ENCODE data around the gene STAT4. TPM values are rescaled to one million over a fixed set of nuclear protein-coding genes. Genes with fewer than 3 reads are reported as not detected.

Gene STAT4
- total RNA-seq, 1 experiment from 2014 or later = 0.44 TPM

GRCh38 chr2:190984595-190984994 is 166.2 kb downstream of the STAT4 start (continued):
- TF ChIP-seq ZNF219 (CRISPR knock-in tag; IDR thresholded peaks at IDR 0.05; ENCODE audit: borderline replicate concordance) = no peak

- Mint-ChIP-seq H3K4me1 (peaks cover 9% of the 10 kb centered on the region), H3K27ac (no peak overlapping the region), H3K36me3 (peaks cover 94% of the 10 kb centered on the region), H3K4me3 (no peak overlapping the region), H3K27me3 (ENCODE audit: low read depth) (no peaks in the 10 kb centered on the region), H3K9me3 (no peaks in the 10 kb centered on the region)
- no peak for ATAC-seq
- CTCF ChIA-PET = no interaction called here
- TF ChIP-seq USF2 (CRISPR knock-in tag; IDR thresholded peaks at IDR 0.05) (no peak), ETV6 (CRISPR knock-in tag; IDR thresholded peaks at IDR 0.05) (no peak), AR (CRISPR knock-in tag; IDR thresholded peaks at IDR 0.05) (no peak)
- POLR2A ChIA-PET = no interaction called here
- DNase-seq (ENCODE audit: low spot score) = no peak
Observed at GRCh38 chr2:190982262-190983034, 168.3 kb downstream of the STAT4 start.

GRCh38 chr2:190981733-190982132 is 169.1 kb downstream of the STAT4 start:
- Mint-ChIP-seq H3K4me1 (peaks cover 9% of the 10 kb centered on the region), H3K36me3 (peaks cover 92% of the 10 kb centered on the region), H3K9me3 (no peaks in the 10 kb centered on the region), H3K4me3 (no peak overlapping the region), H3K27ac (no peak overlapping the region), H3K27me3 (ENCODE audit: low read depth) (no peaks in the 10 kb centered on the region)
- no peak for DNase-seq (ENCODE audit: low spot score)
- CTCF ChIA-PET = no interaction called here
- no peak for ATAC-seq
- POLR2A ChIA-PET = no interaction called here
- TF ChIP-seq ZNF423 (CRISPR knock-in tag; IDR thresholded peaks at IDR 0.05) (no peak), E2F4 (CRISPR knock-in tag; IDR thresholded peaks at IDR 0.05; ENCODE audit: borderline replicate concordance, low read depth) (no peak), ZNF671 (CRISPR knock-in tag; IDR thresholded peaks at IDR 0.05) (no peak), IRF2 (CRISPR knock-in tag; IDR thresholded peaks at IDR 0.05; ENCODE audit: borderline replicate concordance, low read depth) (no peak), E2F1 (CRISPR knock-in tag; IDR thresholded peaks at IDR 0.05) (no peak), ZNF396 (CRISPR knock-in tag; IDR thresholded peaks at IDR 0.05; ENCODE audit: borderline replicate concordance) (no peak), SMAD4 (CRISPR knock-in tag; IDR thresholded peaks at IDR 0.05) (no peak), CDX4 (CRISPR knock-in tag; IDR thresholded peaks at IDR 0.05; ENCODE audit: borderline replicate concordance) (no peak), ATF3 (CRISPR knock-in tag; conservative IDR thresholded peaks at IDR 0.05) (no peak), ESRRA (CRISPR knock-in tag; IDR thresholded peaks at IDR 0.05; ENCODE audit: borderline replicate concordance) (no peak), NFE2L1 (CRISPR knock-in tag; IDR thresholded peaks at IDR 0.05) (no peak), ERG (CRISPR knock-in tag; IDR thresholded peaks at IDR 0.05) (no peak), CREB1 (CRISPR knock-in tag; IDR thresholded peaks at IDR 0.05) (no peak)
